Activated gamma-delta T cell treated with Interleukin-2 at 50 U/mL for 16 hours (primary cell): ENCODE data around the gene KCTD17.
"Not testable (repeated sequence)": the region's sequence is repeated elsewhere in the genome, so short reads cannot be mapped to it uniquely, and the experiment has no call there.

ENCODE experiments used
- DNase-seq: peaks from one replicate; pipeline ENCODE4 v3.0.0-alpha.2; 2020

The KCTD17 gene

GRCh38 chr22:37062702-37063381 is 11.3 kb downstream of the KCTD17 start:
- DNase-seq, result no peak

GRCh38 chr22:37063431-37064420 is 12.2 kb downstream of the KCTD17 start:
- no peak for DNase-seq

GRCh38 chr22:37064553-37064952 is 13.0 kb downstream of the KCTD17 start:
- no peak for DNase-seq

GRCh38 chr22:37065180-37065579 is 13.6 kb downstream of the KCTD17 start:
- no peak for DNase-seq

- DNase-seq, result no peak
Measured at GRCh38 chr22:37065961-37066360, 14.4 kb downstream of the KCTD17 start.

GRCh38 chr22:37067428-37067827 is 15.9 kb downstream of the KCTD17 start:
- no peak for DNase-seq

GRCh38 chr22:37068859-37069258 is 17.3 kb downstream of the KCTD17 start:
- DNase-seq, result no peak

GRCh38 chr22:37069319-37069718 is 17.8 kb downstream of the KCTD17 start:
- no peak for DNase-seq

- DNase-seq, result no peak
Measured at GRCh38 chr22:37069719-37070118, 18.2 kb downstream of the KCTD17 start.

- no peak for DNase-seq
Measured at GRCh38 chr22:37070334-37070733, 18.8 kb downstream of the KCTD17 start.

GRCh38 chr22:37070744-37071143 is 19.2 kb downstream of the KCTD17 start:
- DNase-seq, result no peak

- DNase-seq, result not testable (repeated sequence)
Measured at GRCh38 chr22:37071850-37072592, 20.5 kb downstream of the KCTD17 start.

GRCh38 chr22:37072673-37073072 is 21.1 kb downstream of the KCTD17 start:
- DNase-seq, result no peak

- DNase-seq, result no peak
Measured at GRCh38 chr22:37074537-37074936, 23.0 kb downstream of the KCTD17 start.

GRCh38 chr22:37075046-37075445 is 23.5 kb downstream of the KCTD17 start:
- no peak for DNase-seq

- no peak for DNase-seq
Measured at GRCh38 chr22:37075822-37076433, 24.4 kb downstream of the KCTD17 start.

GRCh38 chr22:37077802-37078448 is 26.4 kb downstream of the KCTD17 start:
- peak; percentile 84 for DNase-seq

GRCh38 chr22:37079158-37079557 is 27.6 kb downstream of the KCTD17 start:
- DNase-seq, result no peak

- DNase-seq, result peak; percentile 66
Measured at GRCh38 chr22:37079668-37080171, 28.2 kb downstream of the KCTD17 start.

GRCh38 chr22:37080438-37080837 is 28.9 kb downstream of the KCTD17 start:
- no peak for DNase-seq

GRCh38 chr22:37080838-37081237 is 29.3 kb downstream of the KCTD17 start:
- DNase-seq, result no peak

GRCh38 chr22:37082251-37082873 is 30.8 kb downstream of the KCTD17 start:
- DNase-seq, result no peak
